Measurements from ENCODE around the gene METTL25B.
A peak's percentile ranks its signal among the peaks of the same experiment; 100 is the strongest.

Gene METTL25B

DNA sequence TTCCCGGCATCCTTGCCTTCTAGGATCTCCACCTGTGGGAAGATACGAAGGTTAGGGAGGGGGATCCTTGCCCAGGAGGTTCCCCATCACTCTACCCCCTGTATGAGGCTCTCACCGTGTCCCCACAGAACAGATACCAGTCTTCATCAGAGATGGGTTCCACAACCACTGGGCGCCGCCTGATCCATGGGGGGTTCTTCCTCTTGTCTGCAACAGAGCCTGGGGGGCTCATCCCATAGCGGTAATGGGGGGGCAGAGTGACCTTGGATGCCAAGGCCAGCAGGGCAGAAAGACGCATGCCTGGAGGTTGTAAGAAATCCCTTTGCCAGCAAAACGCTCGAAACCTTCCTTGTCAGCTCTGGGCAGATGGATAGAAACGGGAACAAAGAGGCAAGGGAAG lies 10.1 kb downstream of the METTL25B start:
- H3K27me3 Mint-ChIP-seq: no peaks in the 10 kb centered on the region
- H3K27ac Mint-ChIP-seq: no peak overlapping the region
- H3K4me3 Mint-ChIP-seq: no peak overlapping the region
- DNase-seq: no peak
- no peaks in the 10 kb centered on the region for H3K9me3 Mint-ChIP-seq
- peaks cover 43% of the 10 kb centered on the region for H3K4me1 Mint-ChIP-seq
- no peak for ATAC-seq

DNA sequence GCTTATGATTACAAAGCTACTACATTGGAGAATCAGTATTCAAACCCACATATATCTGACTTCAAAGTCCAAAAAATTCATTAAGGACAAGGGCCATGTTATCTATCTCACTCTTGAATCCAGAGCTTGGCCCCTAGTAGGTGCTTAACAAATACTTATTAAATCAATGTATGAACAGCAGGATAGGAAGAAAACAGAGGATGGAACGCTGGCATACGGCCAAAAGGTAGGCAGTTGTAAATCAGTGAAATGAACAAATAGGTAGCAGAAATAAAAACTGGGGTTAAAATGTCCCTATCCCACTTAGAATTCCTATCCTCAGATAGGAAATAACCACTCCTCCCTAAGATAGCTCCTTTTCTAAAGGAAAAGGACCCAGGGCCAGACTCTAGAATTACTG lies 10.6 kb downstream of the METTL25B start:
- H3K4me3 Mint-ChIP-seq: peak overlapping the region in 1 of 2 donors; percentile 33
- ATAC-seq (no peak), DNase-seq (no peak)
- H3K27me3 Mint-ChIP-seq: no peaks in the 10 kb centered on the region
- H3K4me1 Mint-ChIP-seq: peaks cover 48% of the 10 kb centered on the region
- H3K9me3 Mint-ChIP-seq: no peaks in the 10 kb centered on the region
- H3K27ac Mint-ChIP-seq: peak overlapping the region in 1 of 2 donors; percentile 91

DNA sequence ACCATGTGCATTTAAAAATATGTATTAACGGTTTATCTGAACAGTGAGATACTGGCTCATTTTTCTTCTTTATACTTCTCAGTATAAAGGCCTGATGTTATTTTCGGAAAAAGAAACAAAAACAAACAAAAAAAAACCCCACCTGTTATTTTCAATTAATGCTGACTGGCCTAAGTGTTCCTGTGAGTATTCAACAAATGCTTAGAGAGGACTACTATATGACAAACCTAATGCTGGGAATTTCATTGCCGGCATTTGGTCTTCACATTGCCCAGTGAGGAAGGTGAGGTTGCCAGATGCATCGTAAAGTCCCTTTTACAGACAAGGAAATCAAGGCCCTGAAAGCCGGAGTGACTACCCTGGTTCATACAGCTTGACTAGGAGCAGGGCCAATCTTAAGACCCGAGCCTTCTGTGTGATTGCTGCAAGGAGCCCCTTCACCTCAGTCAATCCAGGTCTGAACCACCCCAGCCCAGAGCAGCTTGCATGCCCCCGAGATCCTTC lies 12.0 kb downstream of the METTL25B start:
- no peaks in the 10 kb centered on the region for H3K9me3 Mint-ChIP-seq
- ATAC-seq (peak; percentile 13), DNase-seq (no peak)
- H3K4me3 Mint-ChIP-seq: peak overlapping the region; percentile 95 to 98
- peak overlapping the region; percentile 97 to 98 for H3K27ac Mint-ChIP-seq
- H3K27me3 Mint-ChIP-seq: no peaks in the 10 kb centered on the region
- peaks cover 60% of the 10 kb centered on the region for H3K4me1 Mint-ChIP-seq

DNA sequence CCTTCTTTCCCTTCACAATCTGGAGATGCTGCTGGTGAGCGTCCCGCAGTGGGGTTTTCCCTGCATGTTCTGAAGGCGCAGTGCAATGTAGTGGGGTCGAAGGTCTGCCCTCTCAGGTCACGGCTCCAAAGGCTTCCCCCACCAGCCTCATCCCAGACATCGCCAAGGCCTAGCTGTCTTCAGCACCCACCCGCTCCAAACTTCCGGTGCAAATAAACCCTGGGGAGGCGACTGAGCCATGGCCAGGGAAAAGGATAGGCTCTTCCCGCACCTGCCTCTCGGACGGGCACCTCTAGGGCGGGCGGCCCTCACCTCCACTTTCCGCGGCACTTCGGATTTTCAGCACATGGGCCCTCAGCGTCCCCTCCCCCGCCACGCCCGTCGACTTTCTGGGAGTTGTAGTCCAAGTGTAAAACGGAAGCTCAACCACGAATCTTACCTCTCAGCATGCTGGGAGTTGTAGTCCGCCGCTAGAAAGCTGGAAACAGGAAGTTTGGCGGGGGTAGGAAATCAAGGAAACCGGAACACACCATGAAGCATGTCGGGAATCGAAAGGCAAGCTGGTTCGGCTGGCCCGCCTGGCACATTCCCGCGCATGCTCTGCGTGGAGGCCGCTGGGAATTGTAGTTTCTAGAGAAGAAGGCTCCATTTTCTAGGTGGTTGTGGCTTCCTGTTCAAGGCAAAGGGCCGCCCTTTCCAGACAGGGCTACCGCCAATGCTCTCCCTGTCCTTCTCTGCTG lies 12.6 kb downstream of the METTL25B start, which contains the start of gene MRPL24:
TSS of gene MRPL24 (minus strand) at position 348 of the 740 bp plus-strand sequence. CDS start 2,384 bp downstream, outside the sequence.
- Mint-ChIP-seq H3K9me3 (no peaks in the 10 kb centered on the region), H3K27ac (peak within 1 kb of the TSS; percentile 97 to 98), H3K4me1 (peaks cover 67% of the 10 kb centered on the region), H3K27me3 (no peaks in the 10 kb centered on the region), H3K4me3 (peak within 1 kb of the TSS; percentile 95 to 98)
- peak; percentile 90 for ATAC-seq
- DNase-seq: peak; percentile 94 to 98

DNA sequence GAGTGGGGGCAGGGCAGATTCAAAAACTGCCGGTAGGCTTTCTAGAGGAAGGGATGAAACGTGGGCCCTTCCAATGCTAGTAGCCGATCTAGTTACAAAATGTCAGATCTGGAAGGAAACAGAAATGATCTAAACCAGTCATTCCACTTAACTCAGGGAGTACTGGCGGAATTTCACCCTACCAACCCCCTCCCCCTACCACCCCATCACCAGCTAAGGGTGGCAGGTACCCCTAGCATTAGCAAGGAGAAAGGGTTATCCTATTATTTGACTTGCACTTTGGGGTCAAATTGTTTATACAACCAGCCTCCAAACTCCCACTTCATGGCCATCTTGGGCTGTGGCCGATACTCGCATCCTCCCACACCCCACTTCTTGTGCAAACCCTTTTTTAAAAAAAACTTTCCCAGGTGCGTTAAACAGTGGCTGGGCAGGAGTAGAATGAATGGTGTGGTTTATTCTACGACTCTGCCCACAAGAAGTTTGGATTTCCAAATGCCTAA lies 13.3 kb downstream of the METTL25B start:
- Mint-ChIP-seq H3K4me1 (peaks cover 73% of the 10 kb centered on the region), H3K9me3 (no peaks in the 10 kb centered on the region), H3K27ac (peak overlapping the region; percentile 97 to 98), H3K4me3 (peak overlapping the region; percentile 95 to 98), H3K27me3 (no peaks in the 10 kb centered on the region)
- ATAC-seq (peak; percentile 8), DNase-seq (peak in 1 of 2 donors; percentile 38)

DNA sequence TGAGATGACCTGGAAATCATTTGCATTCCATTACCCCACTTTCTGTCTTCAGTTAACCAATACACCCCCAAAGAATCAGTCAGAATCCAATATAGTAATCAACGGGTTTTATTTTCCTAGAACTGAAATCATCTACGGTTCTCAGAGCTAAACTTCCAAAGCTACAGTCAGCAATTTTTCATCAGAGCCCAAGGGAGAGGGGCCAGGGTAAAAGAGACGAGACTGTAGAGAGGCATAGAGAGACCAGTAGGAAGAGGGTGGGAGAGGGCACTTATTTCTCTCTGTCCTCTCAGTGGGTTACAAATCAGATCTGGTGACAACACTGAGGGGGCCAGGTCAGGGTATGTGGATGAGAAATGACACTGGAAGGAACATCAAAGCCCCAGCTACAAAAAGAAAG lies 13.7 kb downstream of the METTL25B start:
- Mint-ChIP-seq H3K4me1 (peaks cover 78% of the 10 kb centered on the region), H3K27ac (peak overlapping the region; percentile 47 to 92), H3K4me3 (peak overlapping the region; percentile 95 to 98), H3K27me3 (no peaks in the 10 kb centered on the region), H3K9me3 (no peaks in the 10 kb centered on the region)
- DNase-seq: no peak
- ATAC-seq: no peak

DNA sequence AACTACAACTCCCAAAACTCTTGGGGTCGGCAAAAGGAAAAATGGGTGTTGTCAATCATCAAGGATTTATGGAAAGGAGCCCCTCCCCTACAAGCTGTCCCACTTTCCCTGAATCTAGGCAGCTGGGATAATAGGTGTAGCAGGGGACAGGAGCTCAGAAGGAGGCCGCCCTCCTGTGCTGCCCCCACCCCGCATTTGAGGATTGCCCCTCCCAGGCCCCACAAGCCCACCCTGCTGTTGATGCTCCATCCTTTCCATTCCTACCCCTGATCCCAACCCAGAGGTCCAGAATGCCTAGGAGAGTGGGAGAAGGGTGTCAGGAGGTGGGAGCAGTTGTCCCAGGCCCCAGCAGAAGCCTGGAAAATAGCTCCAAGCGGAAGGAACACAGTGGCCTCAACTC lies 14.5 kb downstream of the METTL25B start:
- Mint-ChIP-seq H3K4me3 (no peak overlapping the region), H3K9me3 (no peaks in the 10 kb centered on the region), H3K27ac (no peak overlapping the region), H3K27me3 (no peaks in the 10 kb centered on the region), H3K4me1 (peaks cover 80% of the 10 kb centered on the region)
- ATAC-seq (no peak), DNase-seq (no peak)

DNA sequence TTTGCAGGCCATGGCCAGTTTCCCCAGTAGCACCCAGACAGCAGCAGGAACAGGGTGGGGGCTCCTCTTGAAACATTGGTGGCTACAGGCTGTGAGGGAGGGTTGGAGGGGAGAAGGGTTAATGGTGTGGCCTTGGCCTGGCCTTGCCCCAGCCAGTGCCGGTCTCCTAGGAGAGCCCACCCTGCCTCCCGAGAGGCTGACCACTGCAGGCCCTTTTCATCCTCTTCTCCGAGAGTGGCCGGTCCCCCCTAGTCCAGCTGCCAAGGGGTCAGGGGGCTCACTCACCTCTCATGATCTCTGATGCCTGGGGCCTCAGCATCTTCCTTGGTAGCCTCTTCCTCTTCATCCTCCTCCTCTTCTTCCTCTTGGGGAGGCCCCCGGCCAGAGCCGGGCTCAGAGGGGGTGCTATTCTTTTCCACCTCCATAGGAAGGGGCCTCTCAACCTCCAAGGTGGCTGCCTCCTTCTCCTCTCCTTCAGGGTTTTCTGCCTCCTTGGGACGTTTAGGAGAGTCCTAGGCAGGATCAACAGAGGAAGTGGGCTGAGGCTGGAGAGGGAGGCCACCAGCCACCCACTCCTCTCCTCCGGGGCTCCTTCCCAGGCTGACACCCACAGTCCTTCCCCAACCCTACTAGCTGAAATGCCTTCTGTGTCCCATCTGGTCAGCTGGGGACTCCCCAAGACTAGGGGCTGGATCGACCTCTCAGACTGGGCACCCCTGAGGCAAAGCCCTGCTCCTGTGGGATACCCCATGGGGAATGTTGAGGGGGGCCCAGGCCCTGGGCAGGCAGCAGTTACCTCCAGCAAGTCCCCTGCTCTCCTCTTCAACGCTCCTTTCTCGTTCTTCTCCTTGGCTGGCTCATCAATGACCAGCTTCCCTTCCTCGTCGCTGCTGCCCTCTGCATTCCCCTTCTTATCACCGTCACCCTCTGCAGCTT lies 15.4 kb downstream of the METTL25B start:
- peak overlapping the region; percentile 23 to 80 for H3K27ac Mint-ChIP-seq
- peaks cover 84% of the 10 kb centered on the region for H3K4me1 Mint-ChIP-seq
- no peak for DNase-seq
- no peaks in the 10 kb centered on the region for H3K27me3 Mint-ChIP-seq
- H3K4me3 Mint-ChIP-seq: no peak overlapping the region
- ATAC-seq: no peak
- no peaks in the 10 kb centered on the region for H3K9me3 Mint-ChIP-seq

DNA sequence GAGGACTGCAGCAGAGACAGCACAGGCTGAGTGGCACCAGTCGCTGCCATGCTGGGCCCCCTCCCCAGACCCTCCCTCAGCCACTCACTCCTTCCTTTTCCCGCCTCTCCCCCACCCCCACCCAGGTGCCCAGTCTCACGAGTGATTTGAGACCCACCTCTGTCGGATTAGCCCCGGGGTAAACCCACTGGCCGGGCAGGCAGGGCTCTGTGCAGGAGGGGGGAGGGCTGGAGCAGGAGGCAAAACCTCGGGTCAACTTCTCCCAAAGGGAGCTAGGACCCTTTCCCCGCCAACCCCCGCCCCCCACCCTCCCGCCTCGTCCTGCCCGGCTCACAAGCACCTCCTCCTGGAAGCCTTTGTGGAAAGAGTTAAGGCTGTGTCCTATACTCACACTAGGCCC lies 16.1 kb downstream of the METTL25B start:
- ATAC-seq (no peak), DNase-seq (no peak)
- Mint-ChIP-seq H3K4me3 (no peak overlapping the region), H3K9me3 (no peaks in the 10 kb centered on the region), H3K4me1 (peaks cover 84% of the 10 kb centered on the region), H3K27me3 (no peaks in the 10 kb centered on the region), H3K27ac (peak overlapping the region; percentile 23 to 85)

DNA sequence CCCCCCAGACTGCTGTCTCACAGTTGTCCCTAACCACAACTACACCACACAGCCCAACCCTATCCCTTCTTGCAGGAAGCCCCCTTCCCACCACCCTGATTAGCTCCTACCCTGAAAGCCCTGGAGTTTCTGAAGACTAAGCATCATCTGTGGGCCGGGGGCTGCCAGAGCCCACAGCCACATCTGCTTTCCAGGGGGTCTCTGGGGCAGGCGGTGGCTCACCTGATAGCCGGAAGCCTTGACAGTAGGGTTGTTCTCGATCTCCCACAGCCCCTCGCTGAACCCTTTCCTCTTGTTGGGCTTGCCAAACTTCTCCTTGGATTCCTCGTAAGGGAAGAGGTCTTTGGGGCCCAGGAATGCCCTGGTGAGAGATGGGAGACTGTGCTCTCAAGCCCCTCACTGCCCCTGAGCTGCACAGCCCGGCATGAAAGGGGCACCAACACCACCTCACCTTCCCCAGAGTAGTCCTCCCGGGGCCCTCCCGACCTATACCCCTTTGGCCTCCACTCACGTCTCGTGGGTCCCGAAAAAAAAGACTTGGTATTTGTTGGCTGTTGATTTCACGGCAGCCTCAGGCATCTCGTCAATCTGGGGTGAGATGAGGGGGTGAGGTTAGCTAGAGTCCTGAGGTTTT lies 16.6 kb downstream of the METTL25B start:
- H3K4me3 Mint-ChIP-seq: no peak overlapping the region
- DNase-seq (no peak), ATAC-seq (no peak)
- peak overlapping the region; percentile 4 to 85 for H3K27ac Mint-ChIP-seq
- H3K9me3 Mint-ChIP-seq: no peaks in the 10 kb centered on the region
- H3K27me3 Mint-ChIP-seq: no peaks in the 10 kb centered on the region
- H3K4me1 Mint-ChIP-seq: peaks cover 88% of the 10 kb centered on the region

DNA sequence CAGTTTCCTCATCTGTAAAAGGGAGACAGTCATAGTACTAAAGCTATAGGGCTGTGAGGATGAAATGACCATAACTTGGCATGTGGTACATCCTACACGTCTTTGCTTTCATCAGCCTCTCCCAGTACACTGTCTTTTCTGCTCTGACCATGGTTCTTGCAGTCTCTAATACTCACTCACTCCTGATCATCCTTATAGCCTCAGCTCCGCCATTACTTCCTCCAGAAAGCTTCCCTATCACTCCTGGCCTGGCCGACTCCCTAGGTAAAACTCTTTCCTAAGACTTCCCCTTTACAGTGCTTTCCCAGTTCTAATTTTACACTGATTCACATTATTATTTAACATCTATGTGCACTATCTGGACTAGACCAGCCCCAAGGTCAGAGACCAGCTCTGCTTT lies 17.6 kb downstream of the METTL25B start:
- peak overlapping the region in 1 of 2 donors; percentile 66 for H3K27ac Mint-ChIP-seq
- peak overlapping the region in 1 of 2 donors; percentile 1 for H3K4me3 Mint-ChIP-seq
- peaks cover 94% of the 10 kb centered on the region for H3K4me1 Mint-ChIP-seq

DNA sequence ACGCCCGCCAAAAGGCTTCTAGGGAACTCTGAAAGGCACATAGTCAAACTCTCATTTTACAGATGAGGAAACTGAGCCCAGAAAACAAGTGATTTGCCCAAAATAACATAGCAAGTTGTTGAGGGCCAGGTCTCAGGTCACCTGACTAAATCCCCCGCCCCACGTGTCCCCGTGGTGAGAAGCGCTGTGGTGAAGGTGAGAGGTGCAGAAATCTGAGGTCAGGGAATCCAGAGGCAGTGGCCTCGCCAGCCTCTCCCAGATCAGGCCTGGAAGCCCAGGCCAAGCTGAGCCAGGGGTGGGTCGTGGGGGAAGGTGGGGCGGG lies 18.1 kb downstream of the METTL25B start:
- Mint-ChIP-seq H3K27me3 (no peaks in the 10 kb centered on the region), H3K9me3 (no peaks in the 10 kb centered on the region), H3K27ac (peak overlapping the region; percentile 66 to 96), H3K4me1 (peaks cover 90% of the 10 kb centered on the region), H3K4me3 (peak overlapping the region; percentile 80 to 93)
- ATAC-seq (no peak), DNase-seq (no peak)

More for the DNA sequence above, 17.6 kb downstream of the METTL25B start:
- no peak for DNase-seq
- no peaks in the 10 kb centered on the region for H3K9me3 Mint-ChIP-seq
- no peaks in the 10 kb centered on the region for H3K27me3 Mint-ChIP-seq
- no peak for ATAC-seq

DNA sequence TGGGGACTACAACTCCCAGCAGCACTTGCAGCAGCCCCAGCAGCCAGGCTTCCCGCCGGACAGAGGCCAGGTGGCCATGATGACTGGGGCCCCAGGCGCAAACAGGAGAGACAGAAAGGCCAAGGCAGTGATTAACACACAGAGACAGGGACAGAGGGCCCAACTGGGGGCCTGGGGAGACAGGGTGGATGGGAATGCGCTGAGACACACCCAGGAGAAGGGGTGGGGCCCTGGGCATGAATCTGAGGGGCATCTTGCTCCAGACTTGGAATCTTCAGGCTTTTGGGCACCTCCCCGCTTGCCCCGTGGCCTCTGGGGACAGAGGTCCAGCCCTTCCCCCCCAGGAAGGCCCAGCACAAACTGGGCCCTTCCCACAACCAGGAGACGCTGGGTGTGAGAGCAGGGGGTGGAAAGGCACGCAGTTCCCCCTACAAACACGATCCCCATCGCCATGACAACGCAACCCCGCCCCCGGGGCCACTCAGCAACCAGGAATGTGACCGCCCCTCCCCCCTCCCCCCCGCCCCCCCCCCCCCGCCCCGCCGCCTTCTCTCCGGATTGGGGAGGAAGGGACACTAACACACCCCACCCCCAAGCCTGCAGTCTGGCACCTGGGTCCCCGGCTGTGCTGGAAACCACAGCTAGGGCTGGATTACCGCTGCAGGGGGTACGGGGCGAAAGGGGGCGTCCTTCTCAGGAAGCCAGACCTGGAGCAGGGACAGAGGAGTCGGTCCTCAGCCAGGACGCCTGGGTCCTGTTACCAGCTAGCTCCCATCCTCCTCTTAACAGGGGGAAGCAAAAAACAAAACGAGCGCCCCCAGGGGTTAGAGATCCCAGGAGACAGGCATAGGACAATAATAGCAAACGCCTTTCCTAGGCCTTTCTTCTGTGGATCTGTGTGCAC lies 18.7 kb downstream of the METTL25B start:
- Mint-ChIP-seq H3K4me3 (peak overlapping the region; percentile 80 to 93), H3K4me1 (peaks cover 84% of the 10 kb centered on the region), H3K27ac (peak overlapping the region; percentile 82 to 96), H3K9me3 (no peaks in the 10 kb centered on the region), H3K27me3 (no peaks in the 10 kb centered on the region)
- no peak for DNase-seq
- no peak for ATAC-seq
